Hematopoietic multipotent progenitor cell treated with erythropoietin and hydrocortisone succinate and interleukin-3 and kit ligand, for 4 days (in vitro differentiated cells): ENCODE measurements around the gene ORAI2.
A peak's percentile ranks its signal among the peaks of the same experiment; 100 is the strongest.
"Not testable (repeated sequence)": the region's sequence is repeated elsewhere in the genome, so short reads cannot be mapped to it uniquely, and the experiment has no call there.

Source experiments
- DNase-seq: peaks from one replicate; pipeline ENCODE4 v3.0.0-alpha.2; 2015

Gene ORAI2

GRCh38 chr7:102469972-102470825, 36.8 kb downstream of the ORAI2 start:
- DNase-seq: no peak

- DNase-seq: no peak
Observed at GRCh38 chr7:102471791-102472125, 38.4 kb downstream of the ORAI2 start.

- DNase-seq: peak; percentile 55
Observed at GRCh38 chr7:102472126-102473041, 39.0 kb downstream of the ORAI2 start.

GRCh38 chr7:102473271-102473991, 40.1 kb downstream of the ORAI2 start:
- no peak for DNase-seq

GRCh38 chr7:102474116-102474515, 40.7 kb downstream of the ORAI2 start:
- DNase-seq: not testable (repeated sequence)

GRCh38 chr7:102474736-102475435, 41.5 kb downstream of the ORAI2 start:
- DNase-seq: not testable (repeated sequence)

- peak; percentile 92 for DNase-seq
Observed at GRCh38 chr7:102478314-102479208, 45.2 kb downstream of the ORAI2 start, which contains the start of gene POLR2J. Gene POLR2J, minus strand, starts transcription at chr7:102478922. Its CDS starts 62 bp downstream, at chr7:102478860.

- not testable (repeated sequence) for DNase-seq
Observed at GRCh38 chr7:102479209-102479584, 45.8 kb downstream of the ORAI2 start.

GRCh38 chr7:102479982-102480637, 46.7 kb downstream of the ORAI2 start:
- DNase-seq: peak; percentile 37

- DNase-seq: not testable (repeated sequence)
Observed at GRCh38 chr7:102481962-102482361, 48.6 kb downstream of the ORAI2 start.

GRCh38 chr7:102484317-102484716, 50.9 kb downstream of the ORAI2 start:
- DNase-seq: not testable (repeated sequence)

GRCh38 chr7:102490529-102491075, 57.2 kb downstream of the ORAI2 start:
- not testable (repeated sequence) for DNase-seq

- DNase-seq: peak; percentile 20
Observed at GRCh38 chr7:102493220-102493935, 60.0 kb downstream of the ORAI2 start.

GRCh38 chr7:102494026-102494425, 60.7 kb downstream of the ORAI2 start:
- DNase-seq: not testable (repeated sequence)

GRCh38 chr7:102494473-102495149, 61.2 kb downstream of the ORAI2 start:
- not testable (repeated sequence) for DNase-seq

- DNase-seq: peak; percentile 0
Observed at GRCh38 chr7:102496861-102497260, 63.5 kb downstream of the ORAI2 start.

- not testable (repeated sequence) for DNase-seq
Observed at GRCh38 chr7:102497308-102497707, 63.9 kb downstream of the ORAI2 start.

- not testable (repeated sequence) for DNase-seq
Observed at GRCh38 chr7:102498321-102498720, 64.9 kb downstream of the ORAI2 start.

- DNase-seq: not testable (repeated sequence)
Observed at GRCh38 chr7:102503141-102503540, 69.8 kb downstream of the ORAI2 start.
